Measurements from ENCODE around the gene SMIM7. TPM values are rescaled to one million over a fixed set of nuclear protein-coding genes. Genes with fewer than 3 reads are reported as not detected.

Gene SMIM7
- total and polyA plus RNA-seq, 2 experiments from 2014 or later = 79.0 to 89.9 TPM

DNA sequence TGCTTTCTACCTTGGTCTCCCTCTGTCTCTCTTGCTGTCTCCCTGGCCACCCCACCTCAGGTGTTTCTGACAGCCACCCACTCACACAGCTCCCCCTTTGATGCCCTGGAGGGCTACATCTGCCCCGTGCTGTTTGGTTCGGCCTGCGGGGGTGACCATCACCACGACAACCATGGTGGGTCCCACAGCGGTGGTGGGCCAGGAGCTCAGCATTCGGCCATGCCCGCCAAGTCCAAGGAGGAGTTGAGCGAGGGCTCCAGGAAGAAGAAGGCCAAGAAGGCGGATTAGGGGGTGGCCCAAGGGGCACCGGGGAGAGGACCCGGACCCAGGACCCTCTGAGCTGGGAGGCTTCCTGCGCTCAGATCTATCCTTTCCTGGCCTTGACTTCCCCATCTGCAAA, 28.1 kb upstream of the SMIM7 start:
- Histone ChIP-seq H4K20me1 (ENCODE audit: insufficient read depth) (no peaks in the 10 kb centered on the region), H3K9me3 (ENCODE audit: low read depth) (no peaks in the 10 kb centered on the region), H3K4me2 (ENCODE audit: unreplicated experiment) (no peak overlapping the region), H3K4me1 (ENCODE audit: insufficient read depth) (0 out of 2 replicates have a peak, but pooled peaks cover 3% of the 10 kb centered on the region), H3F3A (ENCODE audit: insufficient read depth) (0 out of 2 replicates have a peak, but pooled peaks cover 4% of the 10 kb centered on the region), H3K9ac (no peak overlapping the region), H3K36me3 (ENCODE audit: low read depth) (no peaks in the 10 kb centered on the region), H3K79me2 (ENCODE audit: insufficient read depth) (no peaks in the 10 kb centered on the region), H3K4me3 (no peak overlapping the region), H3K9me2 (ENCODE audit: insufficient read depth) (no peaks in the 10 kb centered on the region), H3K27ac (no peak overlapping the region), H2AFZ (no peak overlapping the region), H3K27me3 (replicated peaks; ENCODE audit: insufficient read depth) (no peaks in the 10 kb centered on the region)
- no peak for DNase-seq
- WGBS, 2 experiments (ENCODE audit: low coverage in 1 of 2, low lambda C conversion rate in 2 of 2, missing lambda C conversion rate in 2 of 2) = 85 to 89% methylated on average over 12 of the region's 12 CpGs
- in situ Hi-C loops (cut with MboI) = no loop called here
- no peak for TF ChIP-seq EZH2phosphoT487 (IDR thresholded peaks at IDR 0.05; ENCODE audit: insufficient read depth, low read depth)
- no peak for TF ChIP-seq EZH2 (IDR thresholded peaks at IDR 0.05; ENCODE audit: insufficient read depth, poor library complexity, severe bottlenecking)

GRCh38 chr19:16684216-16684615, 24.3 kb upstream of the SMIM7 start:
- Histone ChIP-seq H3K9me2 (ENCODE audit: insufficient read depth) (no peaks in the 10 kb centered on the region), H3F3A (ENCODE audit: insufficient read depth) (0 out of 2 replicates have a peak, but pooled peaks cover 4% of the 10 kb centered on the region), H3K36me3 (ENCODE audit: low read depth) (no peaks in the 10 kb centered on the region), H3K79me2 (ENCODE audit: insufficient read depth) (no peaks in the 10 kb centered on the region), H3K4me1 (ENCODE audit: insufficient read depth) (0 out of 2 replicates have a peak, but pooled peaks cover 3% of the 10 kb centered on the region), H3K9ac (no peak overlapping the region), H3K27me3 (replicated peaks; ENCODE audit: insufficient read depth) (no peaks in the 10 kb centered on the region), H3K27ac (no peak overlapping the region), H3K4me3 (no peak overlapping the region), H4K20me1 (ENCODE audit: insufficient read depth) (no peaks in the 10 kb centered on the region), H3K4me2 (ENCODE audit: unreplicated experiment) (no peak overlapping the region), H3K9me3 (ENCODE audit: low read depth) (no peaks in the 10 kb centered on the region), H2AFZ (no peak overlapping the region)
- no peak for DNase-seq
- WGBS, 2 experiments (ENCODE audit: low coverage in 1 of 2, low lambda C conversion rate in 2 of 2, missing lambda C conversion rate in 2 of 2) = 95 to 100% methylated on average over 3 of the region's 3 CpGs
- in situ Hi-C loops (cut with MboI) = no loop called here
- TF ChIP-seq EZH2 (IDR thresholded peaks at IDR 0.05; ENCODE audit: insufficient read depth, poor library complexity, severe bottlenecking) = no peak
- TF ChIP-seq EZH2phosphoT487 (IDR thresholded peaks at IDR 0.05; ENCODE audit: insufficient read depth, low read depth) = no peak

GRCh38 chr19:16682539-16682938, 22.6 kb upstream of the SMIM7 start:
- Histone ChIP-seq H3K9ac (no peak overlapping the region), H3F3A (ENCODE audit: insufficient read depth) (0 out of 2 replicates have a peak, but pooled peaks cover 4% of the 10 kb centered on the region), H2AFZ (no peak overlapping the region), H3K27ac (no peak overlapping the region), H3K27me3 (replicated peaks; ENCODE audit: insufficient read depth) (no peaks in the 10 kb centered on the region), H3K9me2 (ENCODE audit: insufficient read depth) (no peaks in the 10 kb centered on the region), H3K9me3 (ENCODE audit: low read depth) (no peaks in the 10 kb centered on the region), H3K4me3 (no peak overlapping the region), H4K20me1 (ENCODE audit: insufficient read depth) (no peaks in the 10 kb centered on the region), H3K4me2 (ENCODE audit: unreplicated experiment) (no peak overlapping the region), H3K36me3 (ENCODE audit: low read depth) (no peaks in the 10 kb centered on the region), H3K4me1 (ENCODE audit: insufficient read depth) (0 out of 2 replicates have a peak, but pooled peaks cover 3% of the 10 kb centered on the region), H3K79me2 (ENCODE audit: insufficient read depth) (no peaks in the 10 kb centered on the region)
- in situ Hi-C loops (cut with MboI) = no loop called here
- TF ChIP-seq EZH2phosphoT487 (IDR thresholded peaks at IDR 0.05; ENCODE audit: insufficient read depth, low read depth) (no peak), EZH2 (IDR thresholded peaks at IDR 0.05; ENCODE audit: insufficient read depth, poor library complexity, severe bottlenecking) (no peak)
- 78 to 80% methylated on average over 2 of the region's 2 CpGs for WGBS, 2 experiments (ENCODE audit: low coverage in 1 of 2, low lambda C conversion rate in 2 of 2, missing lambda C conversion rate in 2 of 2)
- no peak for DNase-seq

GRCh38 chr19:16679811-16680210, 19.9 kb upstream of the SMIM7 start:
- H4K20me1 ChIP-seq (ENCODE audit: insufficient read depth) = no peaks in the 10 kb centered on the region
- H3K27me3 ChIP-seq (replicated peaks; ENCODE audit: insufficient read depth) = no peaks in the 10 kb centered on the region
- TF ChIP-seq EZH2phosphoT487 (IDR thresholded peaks at IDR 0.05; ENCODE audit: insufficient read depth, low read depth) (no peak), EZH2 (IDR thresholded peaks at IDR 0.05; ENCODE audit: insufficient read depth, poor library complexity, severe bottlenecking) (no peak)
- no peaks in the 10 kb centered on the region for H3K79me2 ChIP-seq (ENCODE audit: insufficient read depth)
- H2AFZ ChIP-seq = no peak overlapping the region
- no peak for DNase-seq
- WGBS, 2 experiments (ENCODE audit: low coverage in 1 of 2, low lambda C conversion rate in 2 of 2, missing lambda C conversion rate in 2 of 2) = 90 to 92% methylated on average over 11 of the region's 11 CpGs
- no peak overlapping the region for H3K9ac ChIP-seq
- H3K4me1 ChIP-seq (ENCODE audit: insufficient read depth) = no peaks in the 10 kb centered on the region
- no peak overlapping the region for H3K4me3 ChIP-seq
- no peak overlapping the region for H3K4me2 ChIP-seq (ENCODE audit: unreplicated experiment)
- H3K9me2 ChIP-seq (ENCODE audit: insufficient read depth) = no peaks in the 10 kb centered on the region
- no peaks in the 10 kb centered on the region for H3F3A ChIP-seq (ENCODE audit: insufficient read depth)
- no peak overlapping the region for H3K27ac ChIP-seq
- in situ Hi-C loops (cut with MboI) = no loop called here
- no peaks in the 10 kb centered on the region for H3K9me3 ChIP-seq (ENCODE audit: low read depth)
- H3K36me3 ChIP-seq (ENCODE audit: low read depth) = no peaks in the 10 kb centered on the region

DNA sequence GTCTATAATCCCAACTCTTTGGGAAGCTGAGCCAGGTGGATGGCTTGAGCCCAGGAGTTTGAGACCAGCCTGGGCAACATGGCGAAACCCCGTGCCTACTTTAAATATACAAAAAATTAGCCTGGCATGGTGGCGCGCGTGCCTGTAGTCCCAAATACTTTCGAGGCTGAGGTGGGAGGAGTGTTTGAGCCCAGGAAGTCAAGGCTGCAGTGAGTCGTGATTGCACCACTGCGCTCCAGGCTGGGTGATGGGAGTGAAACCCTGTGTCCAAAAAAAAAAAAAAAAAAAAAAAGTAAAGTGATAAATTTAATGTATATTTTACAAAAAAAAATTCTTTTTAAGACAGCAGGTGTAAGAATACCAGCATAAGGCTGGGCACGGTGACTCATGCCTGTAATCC, 18.6 kb upstream of the SMIM7 start:
- 89 to 94% methylated on average over 9 of the region's 9 CpGs for WGBS, 2 experiments (ENCODE audit: low coverage in 1 of 2, low lambda C conversion rate in 2 of 2, missing lambda C conversion rate in 2 of 2)

More for the DNA sequence above, 18.6 kb upstream of the SMIM7 start:
- no peaks in the 10 kb centered on the region for H3K9me2 ChIP-seq (ENCODE audit: insufficient read depth)
- H3K4me3 ChIP-seq = no peak overlapping the region
- H3K4me1 ChIP-seq (ENCODE audit: insufficient read depth) = no peaks in the 10 kb centered on the region
- TF ChIP-seq EZH2 (IDR thresholded peaks at IDR 0.05; ENCODE audit: insufficient read depth, poor library complexity, severe bottlenecking) (no peak), EZH2phosphoT487 (IDR thresholded peaks at IDR 0.05; ENCODE audit: insufficient read depth, low read depth) (no peak)
- no peak for DNase-seq
- H3K27me3 ChIP-seq (replicated peaks; ENCODE audit: insufficient read depth) = no peaks in the 10 kb centered on the region
- no peaks in the 10 kb centered on the region for H3K36me3 ChIP-seq (ENCODE audit: low read depth)
- no peak overlapping the region for H3K9ac ChIP-seq
- H2AFZ ChIP-seq = no peak overlapping the region
- no peak overlapping the region for H3K4me2 ChIP-seq (ENCODE audit: unreplicated experiment)
- H3F3A ChIP-seq (ENCODE audit: insufficient read depth) = no peaks in the 10 kb centered on the region
- H3K27ac ChIP-seq = no peak overlapping the region
- no peaks in the 10 kb centered on the region for H3K79me2 ChIP-seq (ENCODE audit: insufficient read depth)
- in situ Hi-C loops (cut with MboI) = no loop called here
- H3K9me3 ChIP-seq (ENCODE audit: low read depth) = no peaks in the 10 kb centered on the region
- H4K20me1 ChIP-seq (ENCODE audit: insufficient read depth) = no peaks in the 10 kb centered on the region

All from GM23248 (cell line).